ENCODE measurements around the gene FOXP1.
"Not testable (repeated sequence)": the region's sequence is repeated elsewhere in the genome, so short reads cannot be mapped to it uniquely, and the experiment has no call there.

The FOXP1 gene

DNA sequence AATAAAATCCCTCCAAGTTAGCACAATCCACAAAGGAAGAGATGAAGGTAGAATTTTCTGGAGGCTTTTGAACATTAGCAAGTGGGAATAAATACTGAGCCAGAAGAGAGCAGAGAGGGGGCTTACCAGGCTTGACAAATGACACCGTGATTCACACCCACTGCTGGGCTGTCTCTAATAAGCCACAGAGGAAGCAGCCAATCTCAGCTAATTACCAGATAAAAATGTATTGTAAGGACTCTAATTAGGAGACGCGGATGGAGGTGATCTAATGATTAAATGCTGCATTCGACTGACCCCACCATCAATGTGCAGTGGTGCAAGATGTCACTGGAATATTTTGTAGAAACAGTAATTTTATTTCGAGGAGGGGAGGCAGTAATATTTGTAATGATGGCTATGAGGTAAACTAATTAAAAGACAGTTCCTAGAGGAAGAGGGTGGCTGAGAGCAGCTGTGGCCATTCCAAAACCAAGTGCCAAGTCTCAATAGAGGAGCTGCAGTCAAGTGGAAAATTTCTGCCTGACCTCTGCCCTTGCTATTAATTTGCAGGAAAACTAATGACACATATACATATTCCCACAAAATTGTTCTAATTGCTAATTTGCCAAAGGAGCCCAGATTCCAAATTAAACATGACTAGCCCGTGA lies 602.2 kb downstream of the FOXP1 start:
- DNase-seq, result no peak

DNA sequence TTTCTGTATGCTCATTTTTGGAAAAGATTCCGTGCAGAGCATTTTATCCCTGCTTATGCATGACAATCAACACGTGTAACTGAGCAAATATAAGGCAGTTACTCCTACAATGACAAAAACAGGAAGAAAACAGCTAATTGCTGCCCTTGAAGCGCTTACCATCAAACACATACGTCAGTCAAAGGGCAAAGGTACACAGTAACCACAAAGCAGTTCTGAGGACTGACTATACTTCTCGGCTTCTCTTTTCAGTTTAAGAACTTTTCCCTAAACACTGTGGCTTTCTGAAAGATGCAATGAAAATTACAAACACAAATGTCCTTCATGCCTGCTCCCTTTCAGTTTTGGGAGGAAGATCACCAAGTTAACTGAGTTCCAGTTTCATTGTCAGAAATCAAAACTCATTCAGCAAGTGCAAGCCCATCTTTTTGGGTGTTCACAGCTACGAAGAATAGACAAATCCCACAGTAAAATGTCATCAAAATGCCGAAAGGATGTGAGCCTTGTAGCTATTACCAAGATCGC lies 602.8 kb downstream of the FOXP1 start:
- no peak for DNase-seq

DNA sequence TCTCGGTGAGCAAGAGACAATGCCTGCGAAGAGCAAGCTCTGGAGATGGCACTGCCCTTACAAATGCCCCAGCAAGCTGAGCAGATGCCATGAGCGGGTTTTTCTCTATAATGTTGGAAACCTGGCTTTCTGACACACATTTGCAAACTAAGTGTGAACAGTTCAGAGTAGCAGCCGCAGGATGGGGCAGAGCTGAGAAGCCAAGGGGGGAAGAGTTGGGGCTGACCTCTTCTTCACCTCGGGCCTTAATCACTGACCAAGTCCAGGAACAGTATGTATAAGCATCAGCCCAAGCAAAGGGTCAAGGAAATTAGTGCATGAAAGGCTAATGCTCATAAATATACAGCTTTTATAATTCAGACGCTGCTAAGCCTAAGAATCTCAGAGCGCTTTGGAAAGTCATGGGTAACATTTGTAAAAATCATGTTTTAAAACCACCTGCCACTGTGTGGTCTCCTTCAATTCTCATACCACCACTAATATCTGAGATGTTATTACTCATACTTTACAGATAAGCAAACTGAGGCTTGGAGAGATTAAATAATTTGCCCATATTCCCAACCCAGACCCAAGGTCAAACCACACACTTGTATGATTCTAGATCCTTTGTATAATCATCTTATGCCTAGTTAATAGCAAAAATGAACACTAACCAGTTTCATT lies 603.4 kb downstream of the FOXP1 start:
- no peak for DNase-seq

- no peak for DNase-seq
These were observed 605.8 kb downstream of the FOXP1 start for GRCh38 chr3:70977712-70978111.

DNA sequence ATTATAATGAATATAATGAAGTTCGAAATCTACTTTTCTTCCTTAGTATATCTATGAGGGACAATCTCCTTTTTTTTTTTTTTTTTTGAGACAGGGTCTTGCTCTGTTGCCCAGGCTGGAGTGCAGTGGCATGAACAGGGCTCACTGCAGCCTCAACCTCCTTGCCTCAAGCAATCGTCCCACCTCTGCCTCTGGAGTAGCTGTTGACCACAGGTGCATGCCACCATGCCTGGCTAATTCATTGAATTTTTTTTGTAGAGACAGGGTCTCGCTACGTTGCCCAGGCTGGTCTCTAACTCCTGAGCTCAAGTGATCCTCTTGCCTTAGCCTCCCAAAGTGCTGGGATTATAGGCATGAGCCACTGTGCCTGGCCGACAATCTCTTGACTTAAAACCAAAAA lies 607.5 kb downstream of the FOXP1 start:
- not testable (repeated sequence) for DNase-seq

DNA sequence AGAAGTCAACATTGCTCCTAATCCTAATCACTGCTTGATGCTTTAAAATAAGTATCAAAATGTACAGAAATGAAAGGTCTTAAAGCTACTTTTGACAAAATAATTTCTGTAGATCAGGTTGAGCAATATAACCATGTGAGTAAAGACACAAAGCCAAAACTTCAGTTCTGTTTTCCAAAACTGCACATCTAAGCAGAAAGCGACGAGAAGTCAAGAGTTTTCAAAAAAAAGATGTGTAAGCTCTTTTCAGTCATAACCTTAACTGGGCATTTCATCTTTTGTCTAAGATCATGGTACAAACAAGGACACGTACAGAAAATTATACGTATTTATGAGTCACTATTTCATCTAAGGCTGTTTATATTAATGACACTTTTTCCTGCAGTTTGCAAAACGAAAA lies 608.8 kb downstream of the FOXP1 start:
- no peak for DNase-seq

DNA sequence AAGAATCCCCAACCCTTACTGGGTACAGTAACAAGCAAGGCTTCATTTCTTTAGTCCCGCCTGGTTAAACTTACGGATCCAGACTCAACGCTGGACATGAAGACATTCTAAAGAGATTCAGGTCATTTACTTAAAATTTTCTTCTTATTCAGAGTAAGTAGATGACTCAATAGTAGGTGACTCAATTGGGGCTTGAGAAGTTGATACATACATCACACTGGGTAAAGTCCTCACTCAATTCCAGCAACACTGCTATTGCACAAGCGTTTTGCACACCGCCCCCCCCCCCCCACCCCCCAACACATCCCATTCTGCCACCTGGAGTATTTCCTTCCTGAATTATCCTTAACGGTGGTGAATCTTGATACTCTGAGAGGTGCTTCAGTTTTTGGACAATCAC lies 610.0 kb downstream of the FOXP1 start:
- DNase-seq, result no peak

DNA sequence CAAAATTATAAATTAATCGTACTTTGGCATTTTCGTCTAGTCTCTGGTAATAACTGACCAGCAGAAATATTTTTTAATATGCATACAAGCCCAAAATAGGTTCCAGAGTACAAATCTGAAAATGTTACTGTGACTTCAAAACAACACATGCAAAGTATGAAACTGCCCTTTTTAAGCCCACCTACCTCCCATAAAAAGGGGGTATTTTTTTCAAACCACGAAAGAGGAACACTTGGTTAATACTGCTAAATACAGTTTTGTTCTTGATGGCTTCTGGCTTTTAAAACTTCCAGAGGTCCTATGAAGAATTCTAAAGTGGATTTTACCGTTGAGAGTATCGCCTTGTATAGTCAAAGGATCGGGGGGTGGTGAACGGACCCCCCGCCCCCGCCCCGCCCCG lies 610.7 kb downstream of the FOXP1 start:
- DNase-seq, result no peak

DNA sequence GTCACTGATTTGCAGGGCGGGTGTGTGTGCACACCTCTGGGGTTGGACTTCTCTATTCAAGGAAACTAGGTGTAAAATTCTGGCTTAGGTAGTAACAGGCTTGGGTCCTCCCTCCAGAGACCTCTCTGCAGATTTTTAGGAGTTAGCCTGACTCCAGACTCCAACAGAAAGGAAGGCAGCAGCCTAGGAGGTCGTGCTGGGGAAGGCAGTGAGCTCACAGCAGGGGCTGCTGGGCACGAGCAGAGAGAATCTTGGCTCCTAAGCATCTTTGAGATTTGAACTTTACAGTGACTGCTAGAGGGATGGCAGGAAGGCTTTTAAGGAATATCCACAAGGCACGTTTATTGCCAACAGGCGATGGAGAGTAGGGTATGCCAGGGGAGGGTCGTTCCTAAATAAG lies 612.6 kb downstream of the FOXP1 start:
- no peak for DNase-seq

GRCh38 chr3:70970171-70970570 lies 613.4 kb downstream of the FOXP1 start:
- DNase-seq, result no peak

DNA sequence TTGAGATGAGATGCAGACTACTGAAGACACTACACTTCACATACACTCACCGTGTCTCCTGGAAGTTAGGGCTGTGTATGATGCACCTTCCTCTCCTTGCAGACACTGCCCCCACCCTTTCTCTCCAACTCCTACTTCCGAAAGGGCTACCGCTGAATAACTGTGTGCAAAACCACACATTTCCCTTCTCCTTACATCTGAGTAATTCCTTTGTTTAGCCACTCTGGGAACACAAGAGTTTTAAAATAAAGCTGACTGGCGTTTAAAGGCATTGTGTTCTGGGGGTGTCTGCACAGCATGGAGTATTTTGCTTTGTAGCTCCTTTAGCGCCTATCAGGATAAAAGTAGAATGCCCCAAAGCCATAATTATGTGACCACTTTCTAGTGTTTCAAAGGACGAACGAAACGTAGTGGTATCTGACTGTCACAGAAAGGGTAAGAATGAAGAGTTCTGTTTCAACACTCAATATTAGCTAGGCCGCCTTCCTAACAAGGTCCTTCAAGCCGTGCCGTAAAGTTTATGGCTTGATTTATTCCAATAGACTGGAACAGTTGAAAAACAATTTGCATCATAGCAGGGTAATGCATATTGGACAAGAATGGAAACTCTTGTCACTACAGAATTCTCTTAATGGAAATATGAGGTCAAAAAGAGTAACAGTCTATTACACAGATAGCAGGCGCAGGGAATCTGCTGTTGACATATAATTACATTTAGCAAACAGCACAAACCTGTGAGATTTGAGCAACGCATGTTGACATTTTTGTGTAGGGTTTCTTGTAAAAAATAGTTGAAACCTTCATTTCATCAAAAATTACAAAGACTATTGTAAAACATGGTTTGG lies 619.9 kb downstream of the FOXP1 start:
- DNase-seq, result no peak

GRCh38 chr3:70959506-70960291 lies 623.8 kb downstream of the FOXP1 start:
- DNase-seq, result no peak

DNA sequence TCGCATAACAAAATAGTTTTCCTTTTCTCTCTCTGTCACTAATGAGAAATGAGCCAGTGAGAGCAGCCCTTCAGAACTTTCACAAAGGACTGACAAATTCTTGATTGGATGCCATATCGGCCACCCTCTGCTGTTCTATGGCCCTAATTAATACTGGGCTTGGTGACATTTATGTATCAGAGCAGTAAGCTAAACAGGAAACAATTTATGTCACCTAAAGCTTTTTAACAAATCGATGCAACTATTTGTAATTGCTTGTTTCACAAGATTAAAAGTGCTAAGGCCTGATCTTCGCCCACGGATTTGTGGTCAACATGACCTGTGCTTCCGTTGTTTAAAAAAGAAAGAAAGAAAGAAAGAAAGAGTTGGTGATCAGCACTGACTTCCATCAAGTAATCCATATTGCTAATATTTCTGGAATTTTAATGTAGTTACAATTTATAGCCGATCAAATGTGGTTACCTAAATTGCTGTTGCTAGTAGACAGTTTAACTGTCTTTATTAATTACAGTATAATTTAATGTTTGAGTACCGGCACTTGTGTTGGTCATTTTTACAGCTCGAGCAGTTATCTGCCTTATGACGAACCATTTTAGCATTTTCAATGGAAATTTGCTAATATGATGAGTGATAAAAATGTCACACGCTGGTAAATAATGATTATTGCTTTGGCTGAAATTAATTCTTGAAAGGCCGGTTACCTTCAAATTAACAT lies 631.3 kb downstream of the FOXP1 start:
- DNase-seq, result no peak

DNA sequence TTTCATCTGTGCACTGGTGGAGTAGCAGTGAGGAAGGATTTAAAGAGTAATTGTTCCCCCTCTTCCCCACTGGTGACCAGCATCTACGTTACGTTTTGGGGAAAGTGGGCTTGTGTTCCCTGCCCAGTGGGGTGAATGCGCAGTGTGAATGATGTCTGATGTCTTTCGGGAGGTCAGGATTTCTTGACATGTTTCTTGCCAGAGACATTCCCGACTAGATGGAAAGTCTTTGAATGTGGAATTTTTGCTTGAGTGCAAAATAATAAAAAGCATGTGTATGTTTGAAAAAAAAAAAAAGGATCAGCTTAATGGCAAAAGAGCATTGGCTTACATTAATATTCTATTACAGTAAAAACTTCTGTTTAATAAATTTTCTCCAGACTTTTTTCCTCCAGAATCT lies 632.2 kb downstream of the FOXP1 start:
- DNase-seq, result no peak

- no peak for DNase-seq
These were observed 635.9 kb downstream of the FOXP1 start for GRCh38 chr3:70947579-70947978.

- DNase-seq, result no peak
These were observed 639.6 kb downstream of the FOXP1 start for GRCh38 chr3:70943886-70944285.

GRCh38 chr3:70933105-70933810 lies 650.3 kb downstream of the FOXP1 start:
- no peak for DNase-seq

- DNase-seq, result no peak
These were observed 653.5 kb downstream of the FOXP1 start for GRCh38 chr3:70930066-70930465.

DNA sequence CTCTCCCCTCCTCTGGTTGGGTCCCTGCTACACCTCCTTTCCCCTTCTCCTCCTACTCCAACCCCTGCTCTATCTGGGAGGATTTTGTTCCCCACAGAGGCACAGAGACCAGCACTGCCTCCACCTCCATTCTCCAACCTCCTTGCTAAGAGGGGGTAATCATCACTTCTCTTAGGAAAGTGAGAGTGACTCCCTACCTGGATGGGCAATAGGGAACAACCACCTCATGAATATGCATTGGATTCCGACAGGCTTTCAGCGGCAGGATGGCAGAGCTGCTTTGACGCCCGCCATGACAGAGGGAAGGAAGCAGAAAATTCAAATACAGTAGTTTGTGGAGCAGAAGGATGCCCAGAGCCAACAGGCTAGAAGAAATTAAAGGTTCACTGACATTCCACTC lies 656.3 kb downstream of the FOXP1 start:
- DNase-seq, result no peak

DNA sequence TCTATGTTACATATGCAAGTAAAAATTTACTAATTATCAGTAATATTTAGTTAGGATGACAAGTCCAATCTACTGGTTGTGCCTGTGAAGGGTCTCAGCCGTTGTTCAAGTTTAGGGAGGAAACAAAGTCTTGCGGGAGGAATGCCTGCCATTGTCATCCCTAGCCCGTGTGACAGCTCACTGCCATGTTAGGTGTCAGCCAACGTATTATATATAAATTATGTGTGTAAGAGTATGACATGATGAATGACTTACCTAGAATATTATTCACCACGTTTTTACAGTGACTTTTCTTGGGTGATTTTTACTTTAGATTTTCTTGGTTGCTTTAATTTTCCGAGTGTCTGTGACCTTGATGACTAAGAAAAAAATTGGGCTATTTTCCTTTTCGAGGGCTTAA lies 656.7 kb downstream of the FOXP1 start:
- DNase-seq, result no peak

DNA sequence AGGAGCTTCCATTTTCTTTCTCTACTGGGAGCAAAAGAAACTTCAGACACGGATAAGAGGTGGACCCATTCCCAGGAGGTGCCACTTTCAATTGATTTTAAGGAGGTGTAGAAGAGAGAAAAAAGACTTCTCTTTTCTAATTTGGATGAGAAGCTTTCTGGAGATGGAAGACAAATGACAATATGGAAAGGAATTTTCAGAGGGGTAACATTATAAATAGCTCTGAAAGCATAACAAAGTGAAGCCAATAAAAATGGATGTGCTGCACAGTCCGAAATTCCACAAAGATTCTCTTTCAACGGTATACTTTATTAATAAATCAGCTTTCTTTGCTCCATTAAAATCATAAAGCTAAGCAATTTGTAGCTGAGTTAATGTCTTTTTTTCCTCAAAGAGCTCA lies 663.9 kb downstream of the FOXP1 start:
- no peak for DNase-seq

DNA sequence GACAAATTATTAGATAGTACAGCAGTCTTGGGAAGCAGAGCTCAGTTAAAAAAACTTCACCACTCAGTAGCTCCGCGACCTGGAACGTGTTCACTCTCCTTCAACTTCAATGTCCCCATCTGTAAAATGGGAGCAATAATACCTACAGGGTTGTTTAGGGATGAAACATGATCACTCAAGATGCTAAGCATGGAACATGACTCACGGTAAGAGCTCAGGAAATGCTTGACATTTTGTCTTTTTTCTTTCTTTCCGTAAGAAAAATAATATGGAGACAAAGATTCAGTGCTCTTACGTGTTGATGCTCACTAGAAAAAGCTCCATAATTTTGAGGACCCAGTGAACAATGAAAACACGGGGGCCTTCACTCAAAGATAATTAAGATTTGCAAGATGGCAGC lies 664.4 kb downstream of the FOXP1 start:
- DNase-seq, result no peak
